ENCODE data around the gene ACTR3C.

ACTR3C gene

DNA sequence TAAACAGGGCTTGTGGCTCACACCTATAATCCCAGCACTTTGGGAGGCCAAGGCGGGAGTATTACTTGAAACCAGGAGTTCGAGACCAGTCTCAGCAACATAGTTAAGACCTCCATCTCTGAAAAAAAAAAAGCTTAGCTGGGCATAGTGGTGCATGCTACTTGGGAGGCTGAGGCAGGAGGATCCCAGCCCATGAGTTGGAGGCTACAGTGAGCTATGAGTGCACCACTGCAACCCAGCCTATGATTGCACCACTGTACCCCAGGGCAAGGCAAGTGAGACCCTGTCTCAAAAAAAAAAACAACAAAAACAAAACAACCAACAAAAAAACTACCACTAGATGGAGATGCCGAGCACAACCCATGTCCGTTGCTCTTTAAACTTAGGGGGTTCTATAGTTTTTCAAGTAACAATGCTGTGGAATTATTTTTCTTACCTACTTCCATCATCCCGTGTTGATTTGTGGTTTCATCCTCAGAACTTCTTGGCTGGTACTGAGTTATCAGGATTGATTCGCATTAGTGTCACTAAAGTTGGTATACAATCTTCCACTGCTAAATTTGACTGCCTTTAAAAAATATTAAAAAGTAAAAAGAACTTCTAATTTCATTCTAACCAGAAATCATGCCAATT lies 33.0 kb upstream of the ACTR3C start:
- Histone ChIP-seq H3K27ac (ENCODE audit: low read depth, low read length) (no peak overlapping the region), H3K79me2 (ENCODE audit: control insufficient read depth, low read length) (no peaks in the 10 kb centered on the region), H3K4me3 (ENCODE audit: low read length) (no peak overlapping the region), H3K27me3 (ENCODE audit: control insufficient read depth, low read length) (no peaks in the 10 kb centered on the region), H3K9me2 (replicated peaks; ENCODE audit: control insufficient read depth, low read length) (no peaks in the 10 kb centered on the region), H3K4me1 (ENCODE audit: control insufficient read depth, low read length) (peaks cover 38% of the 10 kb centered on the region), H3F3A (ENCODE audit: control insufficient read depth, insufficient read depth) (peaks cover 24% of the 10 kb centered on the region), H3K36me3 (ENCODE audit: control insufficient read depth, low read length) (no peaks in the 10 kb centered on the region), H3K4me2 (ENCODE audit: low read length) (peak overlapping the region; percentile 40), H4K20me1 (ENCODE audit: control insufficient read depth, insufficient read depth, low read depth, low read length) (no peaks in the 10 kb centered on the region), H3K9me3 (ENCODE audit: control insufficient read depth, insufficient read depth, low read length) (no peaks in the 10 kb centered on the region)
- TF ChIP-seq, protein P1, sequence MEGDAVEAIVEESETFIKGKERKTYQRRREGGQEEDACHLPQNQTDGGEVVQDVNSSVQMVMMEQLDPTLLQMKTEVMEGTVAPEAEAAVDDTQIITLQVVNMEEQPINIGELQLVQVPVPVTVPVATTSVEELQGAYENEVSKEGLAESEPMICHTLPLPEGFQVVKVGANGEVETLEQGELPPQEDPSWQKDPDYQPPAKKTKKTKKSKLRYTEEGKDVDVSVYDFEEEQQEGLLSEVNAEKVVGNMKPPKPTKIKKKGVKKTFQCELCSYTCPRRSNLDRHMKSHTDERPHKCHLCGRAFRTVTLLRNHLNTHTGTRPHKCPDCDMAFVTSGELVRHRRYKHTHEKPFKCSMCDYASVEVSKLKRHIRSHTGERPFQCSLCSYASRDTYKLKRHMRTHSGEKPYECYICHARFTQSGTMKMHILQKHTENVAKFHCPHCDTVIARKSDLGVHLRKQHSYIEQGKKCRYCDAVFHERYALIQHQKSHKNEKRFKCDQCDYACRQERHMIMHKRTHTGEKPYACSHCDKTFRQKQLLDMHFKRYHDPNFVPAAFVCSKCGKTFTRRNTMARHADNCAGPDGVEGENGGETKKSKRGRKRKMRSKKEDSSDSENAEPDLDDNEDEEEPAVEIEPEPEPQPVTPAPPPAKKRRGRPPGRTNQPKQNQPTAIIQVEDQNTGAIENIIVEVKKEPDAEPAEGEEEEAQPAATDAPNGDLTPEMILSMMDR (IDR thresholded peaks at IDR 0.05; ENCODE audit: low read depth, low read length, poor library complexity, severe bottlenecking): peak; percentile 93
- no peak for TF ChIP-seq EZH2phosphoT487 (IDR thresholded peaks at IDR 0.05; ENCODE audit: borderline replicate concordance, low read length)

DNA sequence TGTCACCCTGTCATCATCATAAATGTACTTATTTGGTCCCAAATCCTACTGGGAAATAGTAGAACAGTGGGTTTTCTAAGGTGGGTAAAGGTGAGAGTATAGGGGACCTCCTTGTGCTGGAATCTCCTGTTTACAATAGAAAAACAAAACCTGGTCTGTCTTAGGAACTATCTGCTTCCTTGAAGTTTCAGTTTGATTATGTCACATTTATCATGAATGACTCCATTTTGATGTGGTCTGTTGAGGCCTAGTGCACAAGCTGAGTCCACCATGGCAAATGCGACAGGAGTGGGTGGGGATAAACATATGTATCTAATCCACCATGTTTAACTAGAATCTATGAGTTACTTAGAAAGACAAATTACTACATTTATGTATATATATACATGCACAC lies 32.3 kb upstream of the ACTR3C start:
- Histone ChIP-seq H3K4me1 (ENCODE audit: control insufficient read depth, low read length) (peaks cover 35% of the 10 kb centered on the region), H3K36me3 (ENCODE audit: control insufficient read depth, low read length) (no peaks in the 10 kb centered on the region), H4K20me1 (ENCODE audit: control insufficient read depth, insufficient read depth, low read depth, low read length) (no peaks in the 10 kb centered on the region), H3K4me3 (ENCODE audit: low read length) (no peak overlapping the region), H3K9me3 (ENCODE audit: control insufficient read depth, insufficient read depth, low read length) (no peaks in the 10 kb centered on the region), H3K27me3 (ENCODE audit: control insufficient read depth, low read length) (no peaks in the 10 kb centered on the region), H3F3A (ENCODE audit: control insufficient read depth, insufficient read depth) (peaks cover 24% of the 10 kb centered on the region), H3K4me2 (ENCODE audit: low read length) (no peak overlapping the region), H3K27ac (ENCODE audit: low read depth, low read length) (no peak overlapping the region), H3K79me2 (ENCODE audit: control insufficient read depth, low read length) (no peaks in the 10 kb centered on the region), H3K9me2 (replicated peaks; ENCODE audit: control insufficient read depth, low read length) (no peaks in the 10 kb centered on the region)
- TF ChIP-seq, protein P1 (IDR thresholded peaks at IDR 0.05; ENCODE audit: low read depth, low read length, poor library complexity, severe bottlenecking): no peak
- TF ChIP-seq EZH2phosphoT487 (IDR thresholded peaks at IDR 0.05; ENCODE audit: borderline replicate concordance, low read length): no peak

DNA sequence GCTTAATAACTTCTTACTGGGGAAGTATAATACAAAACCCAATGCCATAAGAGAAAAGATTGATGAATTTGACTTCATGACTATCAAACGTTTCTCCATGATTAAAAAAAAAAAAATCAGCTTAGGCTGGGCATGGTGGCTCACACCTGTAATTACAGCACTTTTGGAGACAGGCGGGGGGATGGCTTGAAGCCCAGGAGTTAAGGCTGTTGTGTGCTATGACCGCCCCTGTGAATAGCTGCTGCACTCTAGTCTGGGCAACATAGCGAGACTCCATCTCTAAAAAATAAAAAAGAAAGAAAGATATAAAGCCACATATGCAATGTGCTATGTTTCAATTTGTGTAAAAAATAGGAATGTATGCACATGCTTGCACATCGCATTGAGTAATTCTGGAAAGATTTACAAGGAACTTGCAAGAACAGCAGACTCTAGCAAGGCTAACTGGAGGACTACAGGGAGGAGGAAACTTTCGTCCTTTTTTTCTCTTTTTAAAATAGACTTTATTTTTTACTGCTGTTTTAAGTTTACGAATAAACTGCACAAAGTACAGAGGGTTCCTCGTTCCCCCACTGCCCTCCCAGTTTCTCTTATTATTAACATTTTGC lies 28.3 kb upstream of the ACTR3C start:
- Histone ChIP-seq H3K4me1 (ENCODE audit: control insufficient read depth, low read length) (peaks cover 19% of the 10 kb centered on the region), H3K4me2 (ENCODE audit: low read length) (no peak overlapping the region), H3F3A (ENCODE audit: control insufficient read depth, insufficient read depth) (peaks cover 5% of the 10 kb centered on the region; the same call in 1 of the 2 replicates), H3K27me3 (ENCODE audit: control insufficient read depth, low read length) (no peaks in the 10 kb centered on the region; the same call in 1 of the 2 replicates), H3K9me3 (ENCODE audit: control insufficient read depth, insufficient read depth, low read length) (no peaks in the 10 kb centered on the region), H4K20me1 (ENCODE audit: control insufficient read depth, insufficient read depth, low read depth, low read length) (no peaks in the 10 kb centered on the region), H3K27ac (ENCODE audit: low read depth, low read length) (no peak overlapping the region), H3K4me3 (ENCODE audit: low read length) (no peak overlapping the region), H3K9me2 (replicated peaks; ENCODE audit: control insufficient read depth, low read length) (no peaks in the 10 kb centered on the region), H3K79me2 (ENCODE audit: control insufficient read depth, low read length) (no peaks in the 10 kb centered on the region), H3K36me3 (ENCODE audit: control insufficient read depth, low read length) (no peaks in the 10 kb centered on the region)
- TF ChIP-seq EZH2phosphoT487 (IDR thresholded peaks at IDR 0.05; ENCODE audit: borderline replicate concordance, low read length): no peak
- TF ChIP-seq, protein P1 (IDR thresholded peaks at IDR 0.05; ENCODE audit: low read depth, low read length, poor library complexity, severe bottlenecking): no peak

Measured in DOHH2 (cell line).